Esophagus squamous epithelium (tissue), 4 donors: ENCODE data around the gene LPAR4.

Source experiments
- POLR2A ChIP-seq, 4 donors: fragments of 450-650 bp; IDR thresholded peaks; one replicate each; pipeline ENCODE4 v1.6.1; 2017; ENCODE audit warnings: antibody characterized with exemption in 4 of 4, mild to moderate bottlenecking in 4 of 4, moderate library complexity in 3 of 4
- TF ChIP-seq, protein P1 (sequence below), 6 experiments: fragments of 450-650 bp in 4 of 6; fragments of 200-600 bp in 2 of 6; sonication (generic) in 2 of 6; IDR thresholded peaks; one replicate each; pipeline ENCODE4 v1.5.1; 2016 to 2019; ENCODE audit warnings: antibody characterized with exemption in 6 of 6, mild to moderate bottlenecking in 4 of 6, moderate library complexity in 4 of 6

DNA sequence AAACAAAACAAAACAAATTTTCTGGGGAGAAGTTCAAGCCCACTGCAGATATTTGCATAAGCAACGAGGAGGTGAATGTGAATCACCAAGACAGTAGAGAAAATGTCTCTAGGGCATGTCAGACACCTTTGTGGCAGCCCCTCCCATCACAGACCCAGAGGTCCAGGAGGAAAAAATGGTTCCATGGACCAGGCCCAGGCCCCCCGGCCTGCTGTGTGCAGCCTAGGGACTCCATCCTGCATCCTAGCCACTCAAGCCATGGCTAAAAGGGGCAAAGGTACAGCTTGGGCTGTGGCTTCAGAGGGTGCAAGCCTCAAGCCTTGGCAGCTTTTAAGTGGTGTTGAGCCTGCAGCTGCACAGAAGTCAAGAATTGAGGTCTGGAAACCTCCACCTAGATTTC is 54.0 kb downstream of the LPAR4 start:
- TF ChIP-seq, protein P1, sequence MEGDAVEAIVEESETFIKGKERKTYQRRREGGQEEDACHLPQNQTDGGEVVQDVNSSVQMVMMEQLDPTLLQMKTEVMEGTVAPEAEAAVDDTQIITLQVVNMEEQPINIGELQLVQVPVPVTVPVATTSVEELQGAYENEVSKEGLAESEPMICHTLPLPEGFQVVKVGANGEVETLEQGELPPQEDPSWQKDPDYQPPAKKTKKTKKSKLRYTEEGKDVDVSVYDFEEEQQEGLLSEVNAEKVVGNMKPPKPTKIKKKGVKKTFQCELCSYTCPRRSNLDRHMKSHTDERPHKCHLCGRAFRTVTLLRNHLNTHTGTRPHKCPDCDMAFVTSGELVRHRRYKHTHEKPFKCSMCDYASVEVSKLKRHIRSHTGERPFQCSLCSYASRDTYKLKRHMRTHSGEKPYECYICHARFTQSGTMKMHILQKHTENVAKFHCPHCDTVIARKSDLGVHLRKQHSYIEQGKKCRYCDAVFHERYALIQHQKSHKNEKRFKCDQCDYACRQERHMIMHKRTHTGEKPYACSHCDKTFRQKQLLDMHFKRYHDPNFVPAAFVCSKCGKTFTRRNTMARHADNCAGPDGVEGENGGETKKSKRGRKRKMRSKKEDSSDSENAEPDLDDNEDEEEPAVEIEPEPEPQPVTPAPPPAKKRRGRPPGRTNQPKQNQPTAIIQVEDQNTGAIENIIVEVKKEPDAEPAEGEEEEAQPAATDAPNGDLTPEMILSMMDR (IDR thresholded peaks at IDR 0.05), result no peak
- no peak for TF ChIP-seq POLR2A (IDR thresholded peaks at IDR 0.05)
